GM12874 (cell line): ENCODE data around the gene DPP9.

Source experiments
- CTCF ChIP-seq: IDR thresholded peaks from 2 replicates; pipeline ENCODE4 v1.5.1; 2011; ENCODE audit warnings: low read depth, mild to moderate bottlenecking, control low read depth, low read length, moderate library complexity; ENCODE audit not compliant: insufficient read depth

Gene DPP9

GRCh38 chr19:4719499-4719866 is 4.2 kb downstream of the DPP9 start:
- no peak for TF ChIP-seq CTCF

- no peak for TF ChIP-seq CTCF
Observed at GRCh38 chr19:4717966-4718701, 5.5 kb downstream of the DPP9 start.

- no peak for TF ChIP-seq CTCF
Observed at GRCh38 chr19:4717191-4717965, 6.3 kb downstream of the DPP9 start.

GRCh38 chr19:4715529-4716221 is 8.0 kb downstream of the DPP9 start:
- no peak for TF ChIP-seq CTCF

- TF ChIP-seq CTCF = no peak
Observed at GRCh38 chr19:4714016-4714415, 9.6 kb downstream of the DPP9 start.

- no peak for TF ChIP-seq CTCF
Observed at GRCh38 chr19:4713384-4713951, 10.2 kb downstream of the DPP9 start.

GRCh38 chr19:4712771-4713170 is 10.9 kb downstream of the DPP9 start:
- TF ChIP-seq CTCF = no peak
